ENCODE data around the gene SPOCK3. TPM values are rescaled to one million over a fixed set of nuclear protein-coding genes. Genes with fewer than 3 reads are reported as not detected.

Gene SPOCK3
- total and polyA plus RNA-seq, 2 donors (not counting 3 experiments of a cell fraction or from before 2014, with no cell fraction given): 0.10 TPM; not detected in 1

GRCh38 chr4:167221084-167221483 lies 13.2 kb downstream of the SPOCK3 start:
- TF ChIP-seq JUN (IDR thresholded peaks at IDR 0.05; ENCODE audit: borderline replicate concordance, insufficient read depth, insufficient read length, low read depth): no peak
- no peak for TF ChIP-seq POLR2A (IDR thresholded peaks at IDR 0.05; ENCODE audit: low read depth, low read length)
- TF ChIP-seq GATA2 (IDR thresholded peaks at IDR 0.05; ENCODE audit: insufficient read depth, insufficient read length, low read depth, low read length): no peak
- TF ChIP-seq FOS (IDR thresholded peaks at IDR 0.05; ENCODE audit: borderline replicate concordance, insufficient read depth, low read length): no peak
- no peak for TF ChIP-seq MYC (IDR thresholded peaks at IDR 0.05; ENCODE audit: low read depth, low read length)
- TF ChIP-seq EZH2 (IDR thresholded peaks at IDR 0.05; ENCODE audit: borderline replicate concordance, low read depth, low read length, severe bottlenecking): no peak
- TF ChIP-seq CTCF (IDR thresholded peaks at IDR 0.05; ENCODE audit: extremely low read depth in 1 of 2, insufficient read depth in 1 of 2, low read depth in 1 of 2, low read length in 2 of 2): no peak
- TF ChIP-seq MAX (IDR thresholded peaks at IDR 0.05; ENCODE audit: insufficient read depth, insufficient read length): no peak
- TF ChIP-seq POLR2AphosphoS5 (IDR thresholded peaks at IDR 0.05; ENCODE audit: insufficient read depth, low read depth, low read length): no peak
- Histone ChIP-seq H3K27ac (ENCODE audit: insufficient read depth, low read depth, low read length) (no peak overlapping the region), H3K4me3 (replicated peaks in 1 of 3; ENCODE audit: insufficient read depth in 1 of 3, low read depth in 1 of 3, low read length in 3 of 3) (no peak overlapping the region), H3K36me3 (ENCODE audit: control insufficient read depth in 2 of 2, extremely low read depth in 1 of 2, insufficient read depth in 2 of 2, low read length in 2 of 2) (no peaks in the 10 kb centered on the region), H3K4me1 (ENCODE audit: control insufficient read depth, extremely low read depth, insufficient read depth, low read length) (no peaks in the 10 kb centered on the region), H3K4me2 (ENCODE audit: insufficient read depth, low read length) (no peak overlapping the region), H3K9me3 (replicated peaks; ENCODE audit: control insufficient read depth, insufficient read depth, low read length) (no peaks in the 10 kb centered on the region), H2AFZ (ENCODE audit: low read depth, low read length) (no peak overlapping the region), H3K9ac (replicated peaks; ENCODE audit: extremely low read depth, insufficient read depth, low read length) (no peak overlapping the region), H3K79me2 (ENCODE audit: control insufficient read depth, insufficient read depth, low read length) (no peaks in the 10 kb centered on the region), H3K9me1 (replicated peaks; ENCODE audit: control insufficient read depth, extremely low read depth, insufficient read depth, low read length) (no peaks in the 10 kb centered on the region), H4K20me1 (replicated peaks; ENCODE audit: control insufficient read depth, extremely low read depth, insufficient read depth, low read length) (no peaks in the 10 kb centered on the region), H3K27me3 (ENCODE audit: control insufficient read depth in 2 of 2, insufficient read depth in 2 of 2, low read length in 2 of 2) (no peaks in the 10 kb centered on the region)
- dilution Hi-C loops (cut with MboI; ENCODE audit: extremely low pct_ligation_motif_present, low sequenced_read_pairs) (no loop called here), intact Hi-C loops (cut with micrococcal nuclease) (no loop called here)
- no peak for FAIRE-seq
- ChIA-PET CTCF (interaction anchor here (1.1 kb wide), 1 partner anchor 20 kb away, joined by 3 read pairs; no protein-coding TSS in a partner anchor), POLR2A (no interaction called here)
- BruUV-seq (replicated peaks): no TSS peak
- no peak for DNase-seq (ENCODE audit: low read depth, low spot score)
